GM18499 (cell line): ENCODE results near the gene UBQLN4.
"Not testable (repeated sequence)": the region's sequence is repeated elsewhere in the genome, so short reads cannot be mapped to it uniquely, and the experiment has no call there.

Experiments
- ATAC-seq: cut with Tn5 transposase; IDR thresholded peaks from one replicate; pipeline ENCODE4 v1.9.1; 2021; ENCODE audit warnings: moderate number of reproducible peaks; ENCODE audit not compliant: insufficient read depth, unreplicated experiment

Gene UBQLN4

DNA sequence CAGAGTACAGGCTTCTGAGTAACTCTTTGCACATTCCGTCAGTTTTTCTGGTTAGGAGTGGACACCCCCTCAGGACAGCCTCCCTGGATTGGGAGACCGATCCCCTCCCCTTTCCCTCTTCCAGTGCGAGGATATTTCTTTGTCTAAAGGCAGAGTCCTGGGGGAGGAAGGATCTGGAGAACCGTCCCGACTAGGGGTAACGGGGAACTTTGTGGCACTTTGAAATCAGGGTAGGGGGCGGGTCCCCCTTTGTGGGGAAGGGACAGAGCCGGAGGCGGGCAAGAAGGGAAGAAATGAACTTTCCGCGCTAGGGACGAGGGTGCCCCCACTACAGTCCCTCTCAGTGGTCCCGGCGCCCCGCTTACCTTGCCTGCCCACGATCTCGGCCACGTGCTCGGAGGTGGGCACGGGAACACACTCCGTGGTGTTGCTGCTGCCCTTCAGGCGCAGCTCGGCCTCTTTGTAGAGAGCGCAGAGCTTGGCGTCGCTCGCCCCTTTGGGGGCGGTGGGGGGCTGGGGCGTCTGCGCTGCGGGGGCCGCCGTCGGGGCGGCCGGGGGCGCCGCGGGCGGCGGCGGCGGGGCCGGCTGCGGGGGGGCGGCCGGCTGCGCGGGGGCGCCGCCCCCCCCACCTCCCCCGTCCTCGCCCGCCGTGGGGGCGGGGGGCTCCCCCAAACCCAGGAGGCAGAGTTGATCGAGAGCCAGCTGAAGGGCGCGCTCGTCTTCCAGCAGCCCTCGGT is 27.8 kb upstream of the UBQLN4 start:
- no peak for ATAC-seq

DNA sequence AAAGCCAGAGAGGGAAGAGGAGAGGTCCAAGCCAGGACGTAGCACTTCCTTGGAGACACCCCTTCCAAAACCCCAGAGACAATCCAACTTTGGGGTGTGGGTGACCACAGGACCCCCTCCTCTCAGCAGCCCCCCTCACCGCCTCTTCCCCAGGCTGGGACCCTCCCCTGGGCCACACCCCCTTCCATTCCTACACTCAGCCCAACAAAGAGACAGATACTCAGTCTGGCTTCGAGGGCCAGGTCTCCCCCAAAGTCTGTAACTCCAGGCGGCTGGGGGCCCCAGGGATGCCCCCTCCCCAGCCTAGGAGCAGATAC is 27.2 kb upstream of the UBQLN4 start:
- ATAC-seq: no peak

DNA sequence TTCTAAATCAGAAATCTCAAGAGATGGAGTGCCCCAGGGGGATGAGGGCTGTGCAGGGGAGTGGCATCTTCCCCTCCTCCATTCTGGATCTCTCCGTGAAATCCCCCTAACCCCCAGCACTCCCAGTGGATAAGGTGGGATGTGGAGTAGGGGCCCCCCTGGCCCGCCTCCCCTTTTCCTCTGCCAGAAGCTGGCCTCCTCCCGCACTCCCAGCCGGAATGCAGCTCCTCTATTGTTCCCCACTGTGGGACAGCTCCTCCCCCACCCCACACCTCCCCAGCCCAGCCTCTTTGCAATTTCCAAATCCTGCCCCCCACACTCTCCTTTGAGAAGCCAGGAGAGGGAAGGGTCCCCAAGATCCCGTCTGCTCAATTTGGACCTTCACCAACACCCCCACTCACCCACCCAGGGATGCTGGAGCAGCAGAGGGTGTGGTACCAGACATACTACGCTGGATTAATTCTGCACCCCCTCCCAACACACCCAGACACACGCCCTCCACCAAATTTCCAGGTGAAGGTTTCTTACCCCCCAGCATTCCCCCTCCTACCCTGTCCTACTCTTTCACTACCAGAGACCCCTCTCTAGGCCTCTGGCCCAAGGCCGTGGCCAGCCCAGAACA is 26.8 kb upstream of the UBQLN4 start:
- no peak for ATAC-seq

GRCh38 chr1:156079762-156080161 is 26.2 kb upstream of the UBQLN4 start:
- no peak for ATAC-seq

DNA sequence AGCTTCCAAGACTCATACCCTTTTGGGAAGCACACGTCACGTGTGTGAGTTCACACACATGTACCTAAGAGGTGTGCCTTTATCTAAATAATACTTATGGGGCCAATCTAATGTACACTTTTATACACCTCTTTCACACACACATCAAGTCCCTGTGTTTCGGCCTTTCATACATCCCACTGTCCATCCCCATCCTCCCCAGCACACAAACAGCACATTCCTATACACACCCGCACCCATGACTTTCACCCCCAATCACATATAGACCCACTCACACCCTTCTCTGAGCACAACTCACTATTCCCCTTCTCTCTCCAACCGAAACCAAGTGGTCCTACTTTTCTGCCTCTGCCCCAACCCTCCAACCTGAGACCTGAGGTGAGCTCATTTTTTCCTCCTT is 25.1 kb upstream of the UBQLN4 start:
- ATAC-seq: no peak

DNA sequence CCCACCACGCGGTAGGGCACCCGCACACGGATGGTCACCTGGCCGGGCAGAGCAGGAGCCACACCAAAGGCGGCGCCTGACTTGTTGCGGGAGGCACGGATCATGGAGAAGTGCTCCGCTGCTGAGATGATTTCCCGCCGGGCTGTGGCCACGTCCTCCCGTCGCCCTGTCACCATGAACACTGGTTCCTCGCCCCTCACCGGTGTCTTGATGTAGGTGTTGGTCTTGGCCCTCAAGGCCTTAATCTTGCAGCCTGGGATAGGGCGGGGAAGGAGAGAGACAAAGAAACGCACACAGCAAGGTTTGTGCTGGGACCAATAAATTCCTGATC is 23.8 kb upstream of the UBQLN4 start:
- ATAC-seq: no peak

- no peak for ATAC-seq
Measured at GRCh38 chr1:156076609-156077429, 23.2 kb upstream of the UBQLN4 start.

- no peak for ATAC-seq
Measured at GRCh38 chr1:156075775-156076204, 22.2 kb upstream of the UBQLN4 start.

DNA sequence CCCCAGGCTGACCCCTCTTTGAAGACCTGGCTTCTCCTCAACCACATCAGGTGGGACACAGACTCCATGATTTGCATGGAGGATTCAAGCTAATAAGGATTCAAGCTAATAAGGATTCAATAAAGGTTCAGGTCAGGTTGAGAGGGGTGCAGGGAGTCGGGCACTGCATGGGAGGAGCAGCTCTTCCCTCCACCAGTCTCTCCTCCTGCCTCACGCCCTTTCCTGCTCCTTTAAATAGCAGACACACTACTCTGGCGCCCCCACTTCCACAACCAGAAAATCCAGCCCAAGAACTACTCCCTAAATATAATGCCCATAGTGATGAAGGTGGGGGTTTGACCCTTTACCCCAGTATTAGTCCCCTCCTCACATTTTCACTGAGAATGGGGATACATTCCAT is 21.6 kb upstream of the UBQLN4 start:
- no peak for ATAC-seq

DNA sequence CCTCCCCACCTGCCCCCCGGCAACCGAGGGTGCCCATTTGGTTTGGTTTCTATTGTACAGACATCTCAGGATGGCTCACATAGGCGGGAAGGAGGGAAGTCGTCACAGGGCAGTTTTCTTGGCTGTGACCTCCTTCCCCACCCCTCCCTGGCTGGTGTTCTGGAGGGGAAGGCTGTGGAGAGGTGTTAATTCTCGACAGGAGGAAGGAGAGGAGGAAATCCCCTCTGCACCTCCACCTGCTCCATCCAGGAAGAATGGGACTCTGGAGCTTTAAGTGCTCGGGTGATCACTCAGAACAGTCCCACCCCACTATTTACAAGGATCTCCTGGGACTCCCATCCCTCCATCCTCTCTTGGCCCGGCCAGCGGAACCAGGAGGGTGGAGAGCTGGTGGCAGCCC is 21.1 kb upstream of the UBQLN4 start:
- no peak for ATAC-seq

DNA sequence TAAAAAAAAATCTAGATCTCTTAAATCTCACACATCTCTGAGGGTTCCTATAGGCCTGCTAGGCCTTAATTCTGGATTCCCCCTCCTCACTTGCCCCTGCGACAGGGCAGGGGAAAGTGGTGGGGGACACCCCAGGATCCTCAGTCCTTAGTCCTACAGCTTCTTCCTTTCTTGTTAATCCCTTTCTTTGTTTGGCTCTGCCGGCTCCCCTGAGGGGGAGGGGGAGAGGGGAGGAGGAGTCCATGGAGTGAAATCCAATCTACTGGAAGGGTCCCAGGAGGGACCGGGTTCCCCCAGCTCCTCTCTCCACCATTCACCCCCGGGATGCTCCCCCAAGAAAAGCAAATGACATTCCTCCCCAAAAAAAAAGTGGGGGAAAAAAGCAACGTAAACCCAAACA is 20.1 kb upstream of the UBQLN4 start:
- no peak for ATAC-seq

DNA sequence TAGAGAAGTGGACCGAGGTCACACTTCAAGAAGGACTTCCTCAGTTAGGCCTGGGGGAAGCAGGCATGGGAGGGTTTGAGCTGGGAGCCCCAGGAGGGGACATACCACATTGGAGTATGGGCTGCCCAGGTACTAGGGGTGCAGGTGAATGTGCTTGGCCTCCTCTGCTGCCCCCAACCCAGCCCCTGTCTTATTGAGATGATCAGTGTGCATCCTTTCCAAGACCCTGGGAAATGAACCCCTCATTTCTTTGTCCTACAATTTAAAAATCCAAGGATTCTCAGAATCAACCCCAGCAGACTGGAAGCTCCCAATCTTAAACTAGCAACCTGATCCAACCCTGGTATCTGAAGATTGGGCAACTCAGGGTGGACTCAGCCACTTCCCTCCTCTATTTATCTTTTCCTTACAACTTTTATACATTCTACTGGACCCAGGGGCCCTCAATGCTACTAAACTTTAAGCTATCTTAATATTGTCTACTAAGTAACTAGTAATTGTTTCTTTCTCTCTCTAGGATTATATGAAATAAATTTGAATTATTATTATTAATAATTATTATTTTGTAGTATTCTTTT is 19.6 kb upstream of the UBQLN4 start:
- ATAC-seq: no peak

GRCh38 chr1:156072251-156072650 is 18.7 kb upstream of the UBQLN4 start:
- no peak for ATAC-seq

GRCh38 chr1:156071332-156071816 is 17.8 kb upstream of the UBQLN4 start:
- not testable (repeated sequence) for ATAC-seq

DNA sequence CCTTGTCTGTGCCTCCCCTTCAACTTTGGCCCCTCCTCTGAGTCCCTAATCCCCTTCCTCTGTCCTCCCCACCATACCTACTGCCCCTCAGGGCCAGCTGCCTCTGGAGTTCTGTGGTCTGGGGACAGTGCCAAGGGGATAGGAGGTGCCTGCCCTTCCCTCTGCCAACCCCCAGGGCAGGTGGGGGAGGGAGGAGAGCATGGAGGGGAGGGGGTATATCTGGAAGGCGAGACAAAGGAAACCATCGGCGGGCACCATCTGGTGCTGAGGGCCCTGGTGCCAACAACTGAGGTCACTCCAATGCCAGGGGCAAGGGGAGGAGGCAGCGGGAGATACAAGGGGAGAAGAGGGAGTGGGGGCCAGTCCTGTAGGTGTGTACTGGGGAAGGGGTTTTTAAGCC is 16.9 kb upstream of the UBQLN4 start:
- ATAC-seq: no peak

DNA sequence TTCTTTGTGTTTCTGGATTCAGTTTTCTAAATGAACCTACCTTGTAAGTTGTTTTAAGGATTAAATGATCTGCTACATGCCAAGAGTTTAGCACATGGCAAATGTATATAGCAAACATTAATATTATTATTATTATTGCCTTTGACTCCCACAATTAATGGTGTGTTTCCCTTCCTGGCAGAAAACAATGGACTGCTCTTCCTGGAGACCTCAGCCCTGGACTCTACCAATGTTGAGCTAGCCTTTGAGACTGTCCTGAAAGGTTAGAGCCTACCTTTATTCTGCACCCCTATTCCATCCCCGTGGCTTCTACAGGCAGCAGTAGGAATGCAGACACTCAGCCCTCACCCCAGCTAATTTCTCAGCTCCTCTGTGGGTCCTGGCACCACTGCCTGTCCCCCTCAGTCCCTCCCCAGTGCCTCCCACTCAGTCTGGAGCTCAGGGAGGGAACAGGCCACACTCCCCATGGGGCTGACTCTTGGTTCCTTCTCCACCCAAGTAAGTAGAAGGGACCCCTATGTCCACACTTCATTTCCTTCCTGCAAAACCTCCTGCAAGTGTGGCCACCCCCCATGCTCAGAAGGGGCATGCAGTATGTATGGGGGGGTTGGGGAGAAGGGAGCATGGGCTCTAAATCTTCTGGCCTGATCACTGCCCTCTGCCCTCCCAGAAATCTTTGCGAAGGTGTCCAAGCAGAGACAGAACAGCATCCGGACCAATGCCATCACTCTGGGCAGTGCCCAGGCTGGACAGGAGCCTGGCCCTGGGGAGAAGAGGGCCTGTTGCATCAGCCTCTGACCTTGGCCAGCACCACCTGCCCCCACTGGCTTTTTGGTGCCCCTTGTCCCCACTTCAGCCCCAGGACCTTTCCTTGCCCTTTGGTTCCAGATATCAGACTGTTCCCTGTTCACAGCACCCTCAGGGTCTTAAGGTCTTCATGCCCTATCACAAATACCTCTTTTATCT is 16.2 kb upstream of the UBQLN4 start:
- ATAC-seq: no peak

DNA sequence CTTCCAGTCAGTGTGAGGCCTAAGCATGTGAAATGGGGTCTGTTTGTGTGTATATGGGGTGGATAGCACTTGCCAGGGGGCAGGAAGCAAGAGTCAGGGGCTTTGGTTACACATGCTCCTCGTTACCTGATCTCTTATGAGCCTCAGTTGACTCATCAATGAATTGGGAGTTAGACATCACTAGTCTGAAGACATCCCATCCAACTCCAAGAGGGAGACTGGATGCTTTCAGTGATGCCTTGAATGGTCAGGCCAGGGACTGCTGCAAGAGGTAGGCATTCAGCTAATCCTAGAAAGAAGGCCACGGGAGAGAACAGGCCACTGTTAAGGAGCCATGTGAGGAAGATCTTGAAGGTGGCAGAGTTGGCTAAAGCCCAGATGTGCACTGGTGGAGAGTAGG is 13.7 kb upstream of the UBQLN4 start:
- ATAC-seq: no peak

- ATAC-seq: no peak
Measured at GRCh38 chr1:156065871-156066270, 12.3 kb upstream of the UBQLN4 start.

- no peak for ATAC-seq
Measured at GRCh38 chr1:156065212-156065611, 11.6 kb upstream of the UBQLN4 start.

- ATAC-seq: no peak
Measured at GRCh38 chr1:156064615-156065014, 11.0 kb upstream of the UBQLN4 start.
